HG03045 (cell line): Measurements from ENCODE around the gene GLTPD2.

ENCODE experiments used
- ATAC-seq: cut with Tn5 transposase; IDR thresholded peaks from one replicate; pipeline ENCODE4 v1.9.1; 2021; ENCODE audit warnings: mild to moderate bottlenecking, moderate library complexity; ENCODE audit not compliant: unreplicated experiment

The GLTPD2 gene

GRCh38 chr17:4807605-4808377, 19.0 kb downstream of the GLTPD2 start:
- ATAC-seq: no peak

GRCh38 chr17:4808378-4808767, 19.6 kb downstream of the GLTPD2 start:
- no peak for ATAC-seq

GRCh38 chr17:4810696-4811290, 22.0 kb downstream of the GLTPD2 start:
- no peak for ATAC-seq

- ATAC-seq: no peak
Observed at GRCh38 chr17:4811471-4811870, 22.7 kb downstream of the GLTPD2 start.

- ATAC-seq: no peak
Observed at GRCh38 chr17:4812690-4813089, 23.9 kb downstream of the GLTPD2 start.

GRCh38 chr17:4815043-4815675, 26.4 kb downstream of the GLTPD2 start:
- no peak for ATAC-seq

- ATAC-seq: no peak
Observed at GRCh38 chr17:4816826-4817225, 28.1 kb downstream of the GLTPD2 start.

GRCh38 chr17:4818276-4818675, 29.5 kb downstream of the GLTPD2 start:
- ATAC-seq: no peak

- no peak for ATAC-seq
Observed at GRCh38 chr17:4822835-4823234, 34.1 kb downstream of the GLTPD2 start.

- ATAC-seq: no peak
Observed at GRCh38 chr17:4823373-4824089, 34.8 kb downstream of the GLTPD2 start.

GRCh38 chr17:4827399-4827798, 38.6 kb downstream of the GLTPD2 start:
- no peak for ATAC-seq

- peak; percentile 7 for ATAC-seq
Observed at GRCh38 chr17:4832829-4833177, 44.0 kb downstream of the GLTPD2 start.

GRCh38 chr17:4833178-4833940, 44.6 kb downstream of the GLTPD2 start, which contains the start of gene MINK1:
Gene MINK1, plus strand, starts transcription at chr17:4833340. Its CDS starts 244 bp downstream, at chr17:4833584.
- peak; percentile 91 for ATAC-seq

- ATAC-seq: no peak
Observed at GRCh38 chr17:4833941-4834680, 45.3 kb downstream of the GLTPD2 start.

GRCh38 chr17:4834681-4835020, 45.9 kb downstream of the GLTPD2 start:
- no peak for ATAC-seq

GRCh38 chr17:4836221-4836620, 47.5 kb downstream of the GLTPD2 start:
- no peak for ATAC-seq

- no peak for ATAC-seq
Observed at GRCh38 chr17:4837471-4838308, 48.9 kb downstream of the GLTPD2 start.

GRCh38 chr17:4838309-4838785, 49.6 kb downstream of the GLTPD2 start:
- no peak for ATAC-seq

- ATAC-seq: no peak
Observed at GRCh38 chr17:4839221-4839620, 50.5 kb downstream of the GLTPD2 start.
